MG63 (cell line): Measurements from ENCODE around the gene PPDPF. TPM values are rescaled to one million over a fixed set of nuclear protein-coding genes. Genes with fewer than 3 reads are reported as not detected.

Source experiments
- DNase-seq: peaks from one replicate; pipeline ENCODE4 v3.0.0-alpha.2; 2020
- H3K27me3 ChIP-seq: fragments of 250-450 bp; sonication (Bioruptor Pico); 2 replicates; pipeline ENCODE4 v1.5.1; 2020; ENCODE audit warnings: mild to moderate bottlenecking, moderate library complexity
- H3K36me3 ChIP-seq: fragments of 250-450 bp; sonication (Bioruptor Pico); 2 replicates; pipeline ENCODE4 v1.5.1; 2020; ENCODE audit warnings: mild to moderate bottlenecking, moderate library complexity
- H3K4me3 ChIP-seq: fragments of 250-450 bp; sonication (Bioruptor Pico); 2 replicates; pipeline ENCODE4 v1.5.1; 2020; ENCODE audit warnings: mild to moderate bottlenecking, moderate library complexity
- H3K9me3 ChIP-seq: fragments of 250-450 bp; sonication (Bioruptor Pico); 2 replicates; pipeline ENCODE4 v1.5.1; 2020; ENCODE audit warnings: mild to moderate bottlenecking, moderate library complexity
- total RNA-seq: library from RNA; depleted of rRNA; stranded (reverse); fragments of >200 nt; shearing (Covaris generic); gene quantifications from 2 replicates; pipeline ENCODE4 v1.2.3, GENCODE V29; 2014; ENCODE audit warnings: low replicate concordance

Gene PPDPF
- total RNA-seq, 1 experiment from 2014 or later, result 21.4 TPM

- Histone ChIP-seq H3K27me3 (no peaks in the 10 kb centered on the region), H3K4me3 (no peak overlapping the region), H3K9me3 (no peaks in the 10 kb centered on the region), H3K36me3 (no peaks in the 10 kb centered on the region; the same call in none of the 2 replicates)
- DNase-seq, result peak; percentile 45
Measured at GRCh38 chr20:63495741-63496595, 24.6 kb upstream of the PPDPF start.

GRCh38 chr20:63496596-63497120 is 23.9 kb upstream of the PPDPF start:
- no peak for DNase-seq
- Histone ChIP-seq H3K36me3 (no peaks in the 10 kb centered on the region; the same call in none of the 2 replicates), H3K4me3 (no peak overlapping the region), H3K27me3 (no peaks in the 10 kb centered on the region), H3K9me3 (no peaks in the 10 kb centered on the region)

GRCh38 chr20:63497138-63497945 is 23.2 kb upstream of the PPDPF start:
- DNase-seq, result no peak
- H3K9me3 ChIP-seq, result no peaks in the 10 kb centered on the region
- H3K36me3 ChIP-seq, result no peaks in the 10 kb centered on the region; the same call in none of the 2 replicates
- H3K27me3 ChIP-seq, result no peaks in the 10 kb centered on the region
- no peak overlapping the region for H3K4me3 ChIP-seq

GRCh38 chr20:63497946-63498935 is 22.3 kb upstream of the PPDPF start:
- peak; percentile 74 for DNase-seq
- H3K36me3 ChIP-seq, result no peaks in the 10 kb centered on the region; the same call in none of the 2 replicates

GRCh38 chr20:63498960-63499337 is 21.6 kb upstream of the PPDPF start, which contains the start of gene EEF1A2:
Gene EEF1A2 (minus strand): TSS chr20:63499083. CDS start chr20:63497763, 1,320 bp downstream.
- no peaks in the 10 kb centered on the region; the same call in none of the 2 replicates for H3K36me3 ChIP-seq
- H3K27me3 ChIP-seq, result no peaks in the 10 kb centered on the region; the same call in 1 of the 2 replicates
- peak within 1 kb of the TSS; percentile 39 for H3K4me3 ChIP-seq
- DNase-seq, result peak; percentile 50
- H3K9me3 ChIP-seq, result no peaks in the 10 kb centered on the region

More at GRCh38 chr20:63497946-63498935, 22.3 kb upstream of the PPDPF start:
- peak overlapping the region; percentile 39 for H3K4me3 ChIP-seq
- H3K9me3 ChIP-seq, result no peaks in the 10 kb centered on the region
- H3K27me3 ChIP-seq, result no peaks in the 10 kb centered on the region

GRCh38 chr20:63499338-63499969 is 21.1 kb upstream of the PPDPF start:
- Histone ChIP-seq H3K9me3 (peaks cover under 1% of the 10 kb centered on the region; the same call in 1 of the 2 replicates), H3K36me3 (no peaks in the 10 kb centered on the region; the same call in none of the 2 replicates), H3K4me3 (peak overlapping the region; percentile 31), H3K27me3 (no peaks in the 10 kb centered on the region; the same call in 1 of the 2 replicates)
- DNase-seq, result peak; percentile 32

- no peak for DNase-seq
- peaks cover 4% of the 10 kb centered on the region for H3K9me3 ChIP-seq
- no peaks in the 10 kb centered on the region; the same call in 1 of the 2 replicates for H3K36me3 ChIP-seq
- no peak overlapping the region for H3K4me3 ChIP-seq
- no peaks in the 10 kb centered on the region; the same call in 1 of the 2 replicates for H3K27me3 ChIP-seq
Measured at GRCh38 chr20:63500151-63500901, 20.2 kb upstream of the PPDPF start.

GRCh38 chr20:63500902-63501817 is 19.4 kb upstream of the PPDPF start:
- no peaks in the 10 kb centered on the region; the same call in 1 of the 2 replicates for H3K27me3 ChIP-seq
- peaks cover 4% of the 10 kb centered on the region for H3K9me3 ChIP-seq
- DNase-seq, result no peak
- no peak overlapping the region for H3K4me3 ChIP-seq
- H3K36me3 ChIP-seq, result no peaks in the 10 kb centered on the region; the same call in 1 of the 2 replicates

- peaks cover 4% of the 10 kb centered on the region for H3K9me3 ChIP-seq
- DNase-seq, result no peak
- no peaks in the 10 kb centered on the region; the same call in 1 of the 2 replicates for H3K36me3 ChIP-seq
- H3K4me3 ChIP-seq, result no peak overlapping the region
- H3K27me3 ChIP-seq, result no peaks in the 10 kb centered on the region; the same call in 1 of the 2 replicates
Measured at GRCh38 chr20:63501818-63502670, 18.5 kb upstream of the PPDPF start.

GRCh38 chr20:63502671-63503172 is 17.8 kb upstream of the PPDPF start:
- DNase-seq, result no peak
- Histone ChIP-seq H3K27me3 (no peaks in the 10 kb centered on the region; the same call in 1 of the 2 replicates), H3K9me3 (peaks cover 4% of the 10 kb centered on the region), H3K36me3 (no peaks in the 10 kb centered on the region; the same call in 1 of the 2 replicates), H3K4me3 (no peak overlapping the region)

GRCh38 chr20:63503524-63503923 is 17.0 kb upstream of the PPDPF start:
- no peaks in the 10 kb centered on the region for H3K36me3 ChIP-seq
- H3K27me3 ChIP-seq, result no peaks in the 10 kb centered on the region; the same call in 1 of the 2 replicates
- DNase-seq, result no peak
- H3K9me3 ChIP-seq, result peaks cover 4% of the 10 kb centered on the region
- no peak overlapping the region for H3K4me3 ChIP-seq

GRCh38 chr20:63504642-63505041 is 15.9 kb upstream of the PPDPF start:
- peaks cover 4% of the 10 kb centered on the region for H3K9me3 ChIP-seq
- H3K4me3 ChIP-seq, result no peak overlapping the region
- DNase-seq, result no peak
- H3K36me3 ChIP-seq, result no peaks in the 10 kb centered on the region
- peaks cover 4% of the 10 kb centered on the region for H3K27me3 ChIP-seq

- Histone ChIP-seq H3K27me3 (peaks cover 4% of the 10 kb centered on the region), H3K36me3 (no peaks in the 10 kb centered on the region), H3K9me3 (peaks cover 4% of the 10 kb centered on the region), H3K4me3 (no peak overlapping the region)
- no peak for DNase-seq
Measured at GRCh38 chr20:63505281-63505680, 15.3 kb upstream of the PPDPF start.
